ENCODE measurements around the gene RAB15. TPM values are rescaled to one million over a fixed set of nuclear protein-coding genes. Genes with fewer than 3 reads are reported as not detected.

The RAB15 gene
- polyA plus RNA-seq (2014; cell fraction: cytosol; rRNA removed) = 16.1 and 16.2 TPM in 2 replicates
- 36.7 and 38.3 TPM in 2 replicates for polyA plus RNA-seq (2014; cell fraction: nucleus; rRNA removed)

DNA sequence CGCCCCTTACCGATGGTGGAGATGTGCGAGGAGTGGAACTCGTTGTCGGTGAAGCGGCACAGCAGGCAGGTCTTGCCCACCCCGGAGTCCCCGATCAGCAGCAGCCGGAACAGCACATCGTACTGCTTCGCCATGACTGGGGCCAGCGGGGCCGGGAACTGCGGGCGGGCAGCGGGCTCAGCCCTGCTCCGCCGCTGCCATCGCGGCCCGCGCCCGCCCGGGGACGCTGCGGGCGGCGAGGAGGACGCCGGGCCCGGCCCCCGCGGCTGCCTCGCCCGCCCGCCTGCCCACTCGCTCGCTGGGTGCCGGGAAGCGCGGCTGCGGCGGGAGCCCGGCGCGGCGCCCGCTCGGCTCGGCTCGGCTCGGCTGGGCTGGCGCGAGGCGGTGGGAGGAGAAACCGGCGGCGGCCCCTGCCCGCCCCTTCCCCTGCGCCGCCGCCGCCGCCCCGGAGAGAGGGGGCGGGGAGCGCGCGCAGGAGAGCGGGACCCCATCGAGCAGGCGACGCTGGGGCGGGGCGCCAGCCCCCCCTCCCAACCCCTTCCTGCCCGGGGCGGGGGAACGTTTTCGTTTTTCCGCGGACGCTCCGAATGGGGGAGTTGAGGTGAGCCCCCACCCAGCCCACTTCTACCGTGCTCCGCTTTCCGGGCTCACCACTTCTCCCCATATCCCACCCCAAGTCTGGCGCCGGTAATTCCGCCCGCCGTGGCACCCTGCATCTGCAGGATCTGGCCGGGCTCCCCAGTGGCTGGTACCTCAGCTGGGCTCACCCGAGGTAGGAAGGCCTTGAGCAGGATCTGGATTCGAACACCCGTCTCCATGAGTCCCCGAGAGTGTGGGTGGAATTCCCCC is at the start of gene RAB15:
Gene RAB15, minus strand, starts transcription at position 394 of the 849 bp plus-strand sequence. Its CDS starts 260 bp downstream, at position 134.
- no peak for DNase-seq (ENCODE audit: low spot score)

- DNase-seq (ENCODE audit: low spot score) = peak; percentile 29
Measured at GRCh38 chr14:65019944-65020566, 47.9 kb upstream of the RAB15 start.

- DNase-seq (ENCODE audit: low spot score) = no peak
Measured at GRCh38 chr14:65016471-65016870, 44.3 kb upstream of the RAB15 start.

GRCh38 chr14:65015391-65015790 is 43.3 kb upstream of the RAB15 start:
- DNase-seq (ENCODE audit: low spot score) = no peak

- DNase-seq (ENCODE audit: low spot score) = no peak
Measured at GRCh38 chr14:65012353-65012752, 40.2 kb upstream of the RAB15 start.

DNA sequence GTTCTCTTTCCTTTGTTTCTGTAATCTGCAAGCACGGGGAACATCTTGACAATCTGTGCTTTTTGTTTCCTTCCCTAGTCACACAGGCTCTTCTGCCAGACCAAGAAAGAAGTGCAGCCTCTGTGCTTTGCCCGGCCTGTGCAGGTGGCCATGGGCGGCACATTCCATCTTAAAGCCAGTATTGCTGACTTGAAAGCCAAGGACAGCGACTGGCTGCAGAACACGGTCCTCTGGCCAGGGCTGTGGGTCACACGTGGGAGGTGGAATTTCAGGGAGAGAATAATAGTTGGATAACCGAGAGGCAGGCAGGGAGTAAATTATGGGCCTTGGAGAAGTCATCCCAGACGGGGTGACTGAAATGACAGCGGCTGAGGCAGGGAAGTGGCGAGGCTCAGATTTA is 39.4 kb upstream of the RAB15 start:
- no peak for DNase-seq (ENCODE audit: low spot score)

DNA sequence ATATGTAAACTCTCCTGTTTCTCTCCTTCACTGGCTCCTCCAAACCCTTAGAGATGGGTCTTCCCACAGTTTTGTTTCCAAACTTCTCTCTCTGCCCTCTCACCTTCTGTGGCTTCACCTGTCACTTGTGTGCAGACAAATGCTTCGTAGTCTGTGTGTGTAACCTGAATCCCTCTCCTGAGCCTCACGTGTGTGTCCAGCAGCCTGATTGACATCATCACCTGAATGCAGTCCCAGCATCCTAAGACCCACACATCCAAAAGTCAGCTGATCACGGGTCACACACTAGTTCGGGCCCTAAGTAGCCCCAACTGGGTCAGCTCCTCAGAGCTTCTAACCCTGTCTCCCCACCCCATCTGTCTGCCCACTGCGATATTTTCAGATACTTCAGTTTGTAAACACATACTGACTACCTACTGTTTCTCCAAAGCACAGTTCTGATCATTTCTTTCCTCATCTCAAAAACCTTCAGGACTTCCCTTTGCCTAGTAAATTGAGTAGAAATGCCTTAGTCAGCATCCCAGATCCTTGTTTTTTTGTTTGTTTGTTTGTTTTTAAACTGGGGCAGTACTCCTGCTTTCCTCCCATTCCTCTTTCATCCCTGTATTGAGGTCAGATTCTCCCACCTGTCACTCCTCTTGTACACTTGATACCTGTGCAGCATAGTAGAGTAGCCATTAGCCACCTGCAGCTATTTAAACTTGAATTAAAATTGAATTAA is 38.2 kb upstream of the RAB15 start:
- no peak for DNase-seq (ENCODE audit: low spot score)

- no peak for DNase-seq (ENCODE audit: low spot score)
Measured at GRCh38 chr14:65007202-65007601, 35.1 kb upstream of the RAB15 start.

- DNase-seq (ENCODE audit: low spot score) = no peak
Measured at GRCh38 chr14:65006261-65006721, 34.2 kb upstream of the RAB15 start.

GRCh38 chr14:65003394-65003793 is 31.3 kb upstream of the RAB15 start:
- DNase-seq (ENCODE audit: low spot score) = no peak

GRCh38 chr14:65002586-65003210 is 30.6 kb upstream of the RAB15 start:
- no peak for DNase-seq (ENCODE audit: low spot score)

GRCh38 chr14:65001723-65002122 is 29.6 kb upstream of the RAB15 start:
- no peak for DNase-seq (ENCODE audit: low spot score)

GRCh38 chr14:65000898-65001591 is 28.9 kb upstream of the RAB15 start:
- no peak for DNase-seq (ENCODE audit: low spot score)

- DNase-seq (ENCODE audit: low spot score) = no peak
Measured at GRCh38 chr14:64998455-64998931, 26.4 kb upstream of the RAB15 start.

DNA sequence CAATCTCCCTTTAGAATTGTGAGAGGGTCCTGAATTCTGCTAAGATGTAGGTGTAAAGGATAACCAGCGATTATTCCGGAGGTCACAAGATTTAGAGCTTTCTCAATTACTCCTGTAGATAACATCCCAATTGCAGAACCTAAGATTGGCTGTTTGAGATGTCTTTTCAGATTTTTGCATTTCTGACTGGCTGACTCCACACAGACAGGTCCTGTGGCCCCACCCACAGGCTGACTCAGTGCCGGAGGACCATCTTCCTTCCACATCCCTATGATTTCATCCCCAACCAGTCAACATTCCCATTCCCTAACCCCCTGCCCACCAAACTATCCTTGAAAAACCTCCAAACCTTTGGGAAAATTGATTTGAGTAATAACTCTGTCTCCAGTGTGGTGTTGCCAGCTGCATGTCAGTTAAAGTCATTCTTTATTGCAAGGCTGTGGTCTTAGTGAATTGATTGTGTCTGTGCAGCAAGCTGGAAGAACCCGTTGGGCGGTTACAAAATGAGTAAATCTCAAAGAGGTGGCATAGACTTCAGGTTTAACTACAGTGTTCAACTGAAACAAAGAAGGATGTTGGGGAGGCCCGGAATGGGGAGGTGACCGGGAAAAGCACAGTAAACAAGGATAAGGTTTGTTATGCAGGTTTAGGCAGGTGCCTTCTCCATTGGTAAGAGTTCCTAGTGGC is 25.1 kb upstream of the RAB15 start:
- no peak for DNase-seq (ENCODE audit: low spot score)

DNA sequence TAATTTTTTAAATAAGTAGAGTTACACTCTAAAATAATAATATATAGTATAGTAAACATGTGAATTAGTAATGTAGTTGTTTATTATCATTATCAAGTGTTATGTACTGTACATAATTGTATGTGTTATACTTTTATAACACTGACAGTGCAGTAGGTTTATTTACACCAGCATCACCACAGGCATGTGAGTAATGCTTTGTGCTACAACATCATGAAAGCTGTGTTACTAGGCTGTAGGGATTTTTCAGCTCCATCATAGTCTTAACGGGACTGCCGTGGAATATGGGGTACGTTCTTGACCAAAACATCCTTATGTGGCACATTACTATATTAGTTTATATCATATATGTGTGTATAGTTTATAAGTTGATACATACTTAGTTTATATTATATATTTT is 23.2 kb upstream of the RAB15 start:
- no peak for DNase-seq (ENCODE audit: low spot score)

GRCh38 chr14:64994540-64994939 is 22.4 kb upstream of the RAB15 start:
- DNase-seq (ENCODE audit: low spot score) = no peak

GRCh38 chr14:64993266-64993930 is 21.3 kb upstream of the RAB15 start:
- no peak for DNase-seq (ENCODE audit: low spot score)

- DNase-seq (ENCODE audit: low spot score) = no peak
Measured at GRCh38 chr14:64992328-64992885, 20.3 kb upstream of the RAB15 start.
